Aorta (tissue), 5 donors: ENCODE results near the gene EOMES. TPM values are rescaled to one million over a fixed set of nuclear protein-coding genes. Genes with fewer than 3 reads are reported as not detected.

Source experiments
- ATAC-seq: fragments of 200-7000 bp; cut with Tn5 transposase; one replicate; pipeline ENCODE4 v1.9.1; 2022; ENCODE audit warnings: moderate library complexity; ENCODE audit not compliant: low FRiP score
- DNase-seq, 2 donors: peaks; one replicate each; pipeline ENCODE4 v3.0.0-alpha.2; 2020
- H3K27ac ChIP-seq, 2 donors: one replicate each; pipeline ENCODE4 v1.5.1; 2013; ENCODE audit warnings: low read length in 2 of 2, mild to moderate bottlenecking in 2 of 2, moderate library complexity in 2 of 2, control low read depth in 1 of 2, inconsistent platforms in 1 of 2, low read depth in 1 of 2
- H3K27me3 ChIP-seq, 2 donors: one replicate each; pipeline ENCODE4 v1.6.1; 2013; ENCODE audit warnings: control low read depth in 1 of 2, low read length in 1 of 2, mild to moderate bottlenecking in 1 of 2, moderate library complexity in 1 of 2; ENCODE audit not compliant: insufficient read depth in 2 of 2, control insufficient read depth in 1 of 2
- H3K36me3 ChIP-seq, 2 donors: one replicate each; pipeline ENCODE4 v1.6.1; 2013; ENCODE audit warnings: control low read depth in 1 of 2, low read length in 1 of 2, mild to moderate bottlenecking in 1 of 2; ENCODE audit not compliant: insufficient read depth in 2 of 2, control insufficient read depth in 1 of 2
- H3K4me1 ChIP-seq, 2 donors: one replicate each; pipeline ENCODE4 v1.6.1; 2013; ENCODE audit warnings: low read length in 2 of 2, control low read depth in 1 of 2, mild to moderate bottlenecking in 1 of 2, moderate library complexity in 1 of 2; ENCODE audit not compliant: insufficient read depth in 2 of 2, control insufficient read depth in 1 of 2
- H3K4me3 ChIP-seq, 2 donors: one replicate each; pipeline ENCODE4 v1.5.1; 2013; ENCODE audit warnings: low read length in 2 of 2, control low read depth in 1 of 2, mild to moderate bottlenecking in 1 of 2
- H3K9me3 ChIP-seq: one replicate; pipeline ENCODE4 v1.6.1; 2013; ENCODE audit warnings: mild to moderate bottlenecking, low read length; ENCODE audit not compliant: control insufficient read depth
- WGBS, 2 donors: extraction: QIAGEN DNeasy Blood & Tissue Kit; methylation state at CpG; one replicate each; pipeline ENCODE4 v1.1.7; 2013; 5-methylcytosine and 5-hydroxymethylcytosine counted together
- intact Hi-C, 2 donors: fragments of 100-400 bp; cut with DNase I; formaldehyde crosslinking; loops; one replicate each; pipeline versions ENCODE4 v1.14.2 to v1.15.0; 2022
- polyA plus RNA-seq, 2 donors: library from polyadenylated mRNA; stranded (reverse); fragments of 200-250 nt; gene quantifications; one replicate each; pipeline ENCODE4 v1.2.3, GENCODE V29; 2013
- total RNA-seq, 2 donors: library from RNA; stranded (reverse); fragmentation: NEBNext Ultra II Directional; extraction: Animal tissue kit (Norgen Biotek cat#: 25700); gene quantifications; one replicate each; pipeline ENCODE4 v1.2.1, GENCODE V29; 2021
- donor health status: healthy with polysubstance abuse.
- donor health status: Bipolar disorder and iron deficiency.
- donor health status: DM: no; HTN: no; CAD: no.
- donor health status: DM: no; HTN: no; CAD: no.
- donor health status: DM: yes; HTN: yes; CAD: no.

Gene EOMES
- total and polyA plus RNA-seq, 4 donors: 0.36 to 1.2 (median 0.60) TPM; not detected in 1

DNA sequence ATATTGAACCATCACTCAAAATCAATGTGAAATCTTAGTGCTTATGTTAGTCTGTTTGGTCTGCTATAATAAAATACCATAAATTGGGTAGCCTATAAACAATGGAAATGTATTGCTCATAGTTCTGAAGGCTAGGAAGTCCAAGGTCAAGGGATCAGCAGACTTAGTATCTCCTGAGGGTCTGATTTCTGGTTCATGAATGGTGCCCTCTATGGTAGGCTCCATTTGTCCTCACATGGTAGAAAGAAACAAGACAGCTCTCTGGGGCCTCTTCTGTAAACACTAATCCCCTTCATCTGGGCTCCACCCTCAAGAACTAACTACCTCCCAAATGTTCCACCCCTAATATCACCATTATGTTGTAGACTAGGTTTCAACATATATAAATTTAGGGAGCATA lies 15.0 kb upstream of the EOMES start:
- H3K4me3 ChIP-seq: no peak overlapping the region
- H3K27ac ChIP-seq: no peak overlapping the region
- ATAC-seq: no peak
- no peaks in the 10 kb centered on the region for H3K27me3 ChIP-seq
- no peaks in the 10 kb centered on the region for H3K9me3 ChIP-seq
- DNase-seq: no peak
- no peaks in the 10 kb centered on the region for H3K4me1 ChIP-seq
- intact Hi-C loops: no loop called here
- H3K36me3 ChIP-seq: no peaks in the 10 kb centered on the region

DNA sequence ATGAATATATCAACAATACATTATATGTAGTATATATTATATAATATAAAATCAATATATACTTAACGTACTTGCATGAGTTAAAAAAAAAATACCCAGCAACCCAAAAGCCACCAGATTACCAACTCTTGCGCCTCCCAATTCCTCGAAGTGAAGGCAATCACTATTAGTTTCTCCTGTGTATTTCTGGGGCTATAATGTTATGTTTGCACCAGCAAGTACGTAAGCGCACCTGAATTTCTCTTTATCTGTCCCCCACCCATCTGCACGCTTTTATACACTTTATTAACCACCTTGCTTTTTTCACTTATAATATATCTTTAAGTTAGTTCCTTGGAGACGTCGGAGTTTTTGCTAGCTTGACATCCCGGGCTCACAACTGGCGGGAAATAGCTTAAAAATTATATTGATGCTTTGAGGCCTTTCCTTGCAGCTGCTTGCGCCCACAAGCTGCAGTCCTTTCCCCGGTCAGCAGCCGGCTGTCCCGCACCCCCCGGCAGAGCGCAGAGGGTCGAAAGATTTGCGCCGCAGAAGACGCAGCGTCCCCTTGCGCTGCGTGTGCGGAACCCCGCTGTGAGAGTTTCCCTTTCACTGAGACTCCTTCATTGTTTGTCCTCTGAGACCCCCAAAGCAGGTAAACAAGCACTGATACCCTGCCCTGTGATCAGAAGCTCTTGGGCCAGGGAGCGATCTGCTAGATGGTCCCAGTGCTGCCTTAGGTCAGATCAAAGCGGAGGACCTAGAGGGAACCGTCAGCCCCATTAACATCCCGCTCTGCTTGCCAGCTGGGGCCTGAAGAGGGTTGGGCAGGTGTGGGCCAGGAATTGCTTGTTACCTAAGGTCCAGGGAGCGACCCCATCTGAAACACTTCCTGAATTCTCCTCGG lies 8.9 kb upstream of the EOMES start:
- H3K4me3 ChIP-seq: no peak overlapping the region
- ATAC-seq (no peak), DNase-seq (no peak)
- no peaks in the 10 kb centered on the region for H3K9me3 ChIP-seq
- H3K27me3 ChIP-seq: no peaks in the 10 kb centered on the region
- H3K36me3 ChIP-seq: no peaks in the 10 kb centered on the region
- 8 to 13% methylated on average over 31 of the region's 31 CpGs for WGBS, 2 donors
- no peak overlapping the region for H3K27ac ChIP-seq
- intact Hi-C loops: no loop called here
- H3K4me1 ChIP-seq: peaks cover 0 to 5% of the 10 kb centered on the region in 2 donors

DNA sequence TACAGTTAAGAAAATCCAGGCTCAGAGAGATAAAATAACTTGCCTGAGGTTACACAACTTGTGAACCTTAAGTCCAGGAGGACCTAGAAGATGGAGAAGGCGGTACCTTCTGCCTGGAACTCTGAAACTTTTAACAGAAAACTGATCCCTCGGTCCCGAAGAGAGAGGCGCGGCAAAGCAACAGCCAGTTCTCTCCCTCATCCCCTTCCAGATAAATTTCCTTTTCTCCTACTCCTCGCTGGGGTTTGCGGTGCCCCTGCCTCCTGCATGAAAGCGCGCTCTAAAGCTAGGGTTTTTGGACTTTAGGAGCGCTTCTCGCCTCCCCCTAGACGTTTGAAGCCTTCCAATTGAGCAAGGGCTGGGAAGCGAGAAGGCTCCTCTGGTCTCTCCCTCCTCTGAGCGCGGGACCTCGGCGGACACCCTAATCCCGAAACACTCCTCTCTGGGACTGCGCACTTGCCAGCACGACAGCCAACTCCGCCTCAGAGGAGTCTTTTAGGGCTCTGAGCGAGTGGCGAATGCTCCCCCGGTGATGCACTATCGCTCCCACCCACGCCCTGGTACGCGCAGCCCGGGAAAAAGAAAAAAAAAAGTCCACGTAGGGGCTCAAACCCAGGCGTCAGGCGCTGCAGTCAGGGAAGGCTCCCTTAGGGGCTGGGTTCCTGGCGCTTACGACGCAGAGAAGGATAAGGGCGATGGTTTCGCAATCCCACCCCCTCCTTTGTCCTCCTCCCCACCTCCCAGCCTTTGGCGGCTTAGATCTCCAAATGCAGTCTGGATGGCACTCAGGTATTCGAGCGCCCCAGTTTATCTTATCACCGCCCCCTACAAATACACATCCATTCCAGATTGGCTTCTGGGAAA lies 7.9 kb upstream of the EOMES start:
- 2 to 3% methylated on average over 35 to 41 of the region's 41 CpGs for WGBS, 2 donors
- Histone ChIP-seq H3K9me3 (no peaks in the 10 kb centered on the region), H3K36me3 (no peaks in the 10 kb centered on the region), H3K4me1 (peaks cover 0 to 5% of the 10 kb centered on the region in 2 donors), H3K27ac (no peak overlapping the region), H3K4me3 (no peak overlapping the region), H3K27me3 (no peaks in the 10 kb centered on the region)
- DNase-seq: no peak
- peak; percentile 59 for ATAC-seq
- intact Hi-C loops: no loop called here

DNA sequence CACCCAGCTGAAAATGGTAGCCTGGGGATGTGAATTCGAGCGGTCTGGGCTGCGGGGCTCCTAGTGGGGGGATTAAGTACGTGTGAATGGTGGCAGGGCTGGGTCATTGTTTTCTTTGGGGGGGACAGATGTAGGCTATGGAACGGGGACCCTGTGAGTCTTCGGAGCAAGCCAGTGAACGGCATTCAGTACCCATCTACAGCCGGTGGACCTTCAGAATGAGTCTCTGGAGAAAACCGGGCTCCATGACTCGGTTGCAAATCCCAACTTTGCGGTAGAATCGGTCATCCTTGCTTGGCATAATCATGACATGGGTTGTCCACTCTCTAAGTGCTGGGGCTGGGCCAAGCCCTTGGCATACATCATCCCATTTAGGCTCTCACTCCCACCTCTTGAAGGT lies 7.2 kb upstream of the EOMES start:
- WGBS, 2 donors: 19 to 20% methylated on average over 12 of the region's 12 CpGs
- H3K27me3 ChIP-seq: no peaks in the 10 kb centered on the region
- H3K36me3 ChIP-seq: no peaks in the 10 kb centered on the region
- H3K4me1 ChIP-seq: peaks cover 0 to 5% of the 10 kb centered on the region in 2 donors
- H3K4me3 ChIP-seq: no peak overlapping the region
- H3K27ac ChIP-seq: no peak overlapping the region
- H3K9me3 ChIP-seq: no peaks in the 10 kb centered on the region
- no peak for ATAC-seq
- intact Hi-C loops: no loop called here
- no peak for DNase-seq

DNA sequence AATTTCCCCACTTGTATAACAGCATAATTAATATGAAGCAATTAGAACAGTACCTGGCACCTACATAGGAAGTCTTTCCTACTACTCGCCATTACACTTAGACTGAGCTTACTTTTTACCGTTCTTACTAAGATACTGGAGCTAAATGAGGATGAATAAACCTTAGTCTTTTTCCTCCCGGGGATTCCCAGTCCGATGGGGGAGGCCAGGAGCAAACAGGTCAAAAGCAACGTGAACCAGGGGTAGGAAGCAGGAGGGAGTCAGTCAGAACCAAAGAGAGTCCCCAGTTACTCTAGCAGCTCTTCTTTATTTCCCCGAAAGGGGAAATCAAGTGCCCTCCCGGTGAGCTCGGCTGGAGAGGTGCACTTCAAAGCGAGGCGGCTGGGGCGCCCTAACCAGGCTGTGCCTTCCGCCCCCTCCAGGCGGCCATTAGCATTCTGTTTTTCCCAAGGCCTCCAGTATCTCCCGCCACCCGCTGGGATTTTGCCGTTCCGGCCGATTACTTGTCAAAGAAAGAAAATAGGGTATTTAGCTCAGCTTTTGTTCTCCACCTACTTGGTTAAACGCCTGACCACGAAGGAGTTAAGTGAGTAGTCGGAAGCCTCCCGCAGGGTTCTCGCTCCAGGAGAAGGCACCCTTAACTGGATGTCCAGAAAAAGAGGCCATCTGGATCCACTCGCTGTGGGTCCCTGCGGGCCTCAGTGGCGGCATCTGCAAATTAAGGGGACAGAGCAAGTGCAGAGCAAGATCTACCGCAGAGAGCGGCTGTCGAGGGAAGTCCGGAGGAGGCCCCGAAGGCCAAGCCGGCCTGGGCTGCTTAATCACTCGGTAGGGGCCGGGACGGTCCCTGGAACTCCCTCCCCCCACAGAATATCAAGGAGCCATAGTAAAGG lies 6.3 kb upstream of the EOMES start:
- 6 to 10% methylated on average over 35 of the region's 35 CpGs for WGBS, 2 donors
- ATAC-seq (no peak), DNase-seq (peak in 1 of 2 donors; percentile 75)
- no peak overlapping the region for H3K4me3 ChIP-seq
- H3K36me3 ChIP-seq: no peaks in the 10 kb centered on the region
- no peak overlapping the region for H3K27ac ChIP-seq
- intact Hi-C loops: no loop called here
- peaks cover 0 to 5% of the 10 kb centered on the region in 2 donors for H3K4me1 ChIP-seq
- no peaks in the 10 kb centered on the region for H3K27me3 ChIP-seq
- H3K9me3 ChIP-seq: no peaks in the 10 kb centered on the region

DNA sequence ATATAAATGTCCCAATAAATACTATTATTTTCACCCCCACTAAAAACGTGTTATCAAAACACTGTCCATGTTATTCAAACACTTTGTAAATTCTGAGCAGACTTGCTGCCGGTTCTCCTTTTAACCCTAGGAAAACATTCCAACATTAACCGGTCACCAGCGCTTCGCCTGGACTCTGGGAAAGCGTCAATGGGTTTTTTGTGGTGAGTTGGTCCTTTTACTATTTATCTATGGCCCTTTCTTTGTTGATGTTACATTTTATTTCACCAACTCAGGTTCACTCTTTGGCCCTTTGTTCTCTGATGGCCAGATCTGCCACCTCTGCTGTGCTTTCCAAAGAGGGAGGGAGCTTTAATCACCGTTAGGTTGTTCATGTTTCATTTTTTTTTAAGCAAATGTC lies 4.1 kb upstream of the EOMES start:
- 27 to 35% methylated on average over 7 of the region's 7 CpGs for WGBS, 2 donors
- no peaks in the 10 kb centered on the region for H3K27me3 ChIP-seq
- H3K36me3 ChIP-seq: no peaks in the 10 kb centered on the region
- H3K27ac ChIP-seq: no peak overlapping the region
- H3K4me3 ChIP-seq: no peak overlapping the region
- ATAC-seq: no peak
- no peak for DNase-seq
- H3K4me1 ChIP-seq: peaks cover 0 to 5% of the 10 kb centered on the region in 2 donors
- intact Hi-C loops: no loop called here
- no peaks in the 10 kb centered on the region for H3K9me3 ChIP-seq

DNA sequence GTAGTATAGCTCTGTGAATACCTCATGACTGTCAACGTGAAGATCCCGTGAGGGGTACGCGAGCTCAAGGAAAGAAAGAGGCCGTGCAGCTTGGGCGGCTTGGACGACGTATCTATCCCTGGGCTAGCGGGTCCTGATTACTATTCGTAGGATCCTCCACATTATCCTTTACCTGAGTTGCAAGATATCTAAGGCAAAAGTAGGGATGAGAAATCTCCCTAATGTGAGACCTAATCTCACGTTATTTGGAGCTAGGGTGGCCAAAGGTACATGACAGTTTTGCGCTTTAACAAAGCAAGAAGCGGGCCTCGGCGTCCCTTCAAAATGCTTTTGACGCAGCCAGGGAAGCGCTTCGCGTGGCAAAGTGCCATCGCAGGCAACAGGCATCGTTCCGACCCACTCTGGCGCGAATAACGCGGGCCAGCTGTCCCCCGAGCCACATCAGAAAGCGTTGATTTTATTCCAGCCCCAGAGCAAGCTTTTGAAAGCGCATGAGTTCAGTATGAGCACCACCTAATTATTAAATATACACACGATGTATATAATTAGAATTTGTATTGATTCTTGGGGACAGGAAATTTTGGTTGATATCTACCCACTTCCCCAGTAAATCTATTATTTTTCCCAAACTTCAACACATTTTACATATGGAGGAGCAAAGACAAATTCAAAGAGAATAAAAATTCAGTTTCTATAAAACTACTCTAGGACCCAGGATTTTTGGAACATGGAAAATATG lies 2.5 kb upstream of the EOMES start:
- no peaks in the 10 kb centered on the region for H3K36me3 ChIP-seq
- H3K4me1 ChIP-seq: peaks cover 0 to 4% of the 10 kb centered on the region in 2 donors
- H3K9me3 ChIP-seq: no peaks in the 10 kb centered on the region
- H3K27ac ChIP-seq: no peak overlapping the region
- DNase-seq: no peak
- 12 to 19% methylated on average over 30 of the region's 30 CpGs for WGBS, 2 donors
- intact Hi-C loops: no loop called here
- H3K4me3 ChIP-seq: no peak overlapping the region
- no peak for ATAC-seq
- peaks cover 0 to 2% of the 10 kb centered on the region in 2 donors for H3K27me3 ChIP-seq
